ENCODE data around the gene NR1H3. TPM values are rescaled to one million over a fixed set of nuclear protein-coding genes. Genes with fewer than 3 reads are reported as not detected.
A peak's percentile ranks its signal among the peaks of the same experiment; 100 is the strongest.
"Not testable (repeated sequence)": the region's sequence is repeated elsewhere in the genome, so short reads cannot be mapped to it uniquely, and the experiment has no call there.

Gene NR1H3
- total RNA-seq (2014; rRNA removed; shearing (Covaris generic)) = 7.7 and 13.1 TPM in 2 replicates

GRCh38 chr11:47257517-47258316 lies at the start of gene NR1H3:
TSS of gene NR1H3 (plus strand) at chr11:47257996. CDS start at chr11:47259217, 1,221 bp downstream.
- peak; percentile 76 for DNase-seq (ENCODE audit: low read depth)

DNA sequence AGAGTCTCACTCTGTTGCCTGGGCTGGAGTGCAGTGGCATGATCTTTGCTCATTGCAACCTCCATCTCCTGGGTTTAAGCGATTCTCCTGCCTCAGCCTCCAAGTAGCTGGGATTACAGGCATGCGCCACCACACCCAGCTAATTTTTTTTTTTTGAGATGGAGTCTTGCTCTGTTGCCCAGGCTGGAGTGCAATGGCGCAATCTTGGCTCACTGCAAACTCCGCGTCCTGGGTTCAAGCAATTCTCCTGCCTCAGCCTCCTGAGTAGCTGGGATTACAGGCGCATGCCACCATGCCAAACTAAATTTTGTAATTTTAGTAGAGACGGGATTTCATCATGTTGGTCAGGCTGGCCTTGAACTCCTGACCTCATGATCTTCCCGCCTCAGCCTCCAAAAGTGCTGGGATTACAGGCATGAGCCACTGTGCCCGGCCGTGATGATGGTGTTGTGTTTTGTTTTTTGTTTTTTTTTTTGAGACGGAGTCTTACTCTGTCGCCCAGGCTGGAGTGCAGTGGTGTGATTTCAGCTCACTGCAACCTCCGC lies 49.7 kb upstream of the NR1H3 start:
- not testable (repeated sequence) for DNase-seq (ENCODE audit: low read depth)

DNA sequence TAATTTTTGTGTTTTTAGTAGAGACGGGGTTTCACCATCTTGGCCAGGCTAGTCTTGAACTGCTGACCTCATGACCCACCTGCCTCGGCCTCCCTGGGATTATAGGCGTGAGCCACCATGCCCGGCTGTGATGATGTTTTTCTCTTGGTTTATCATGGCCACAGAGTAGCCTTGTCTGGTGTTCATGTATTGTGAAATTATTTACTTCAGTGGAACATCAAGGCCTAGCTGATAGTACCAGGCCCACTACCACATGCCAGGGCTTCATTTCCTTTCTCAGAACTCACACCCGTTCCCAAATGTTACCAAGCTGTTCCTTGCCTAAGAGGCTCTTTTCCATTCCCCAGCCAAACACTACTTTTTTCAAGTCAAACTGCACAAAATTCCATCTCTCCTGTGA lies 49.2 kb upstream of the NR1H3 start:
- no peak for DNase-seq (ENCODE audit: low read depth)

GRCh38 chr11:47212938-47213337 lies 44.9 kb upstream of the NR1H3 start:
- DNase-seq (ENCODE audit: low read depth) = no peak

DNA sequence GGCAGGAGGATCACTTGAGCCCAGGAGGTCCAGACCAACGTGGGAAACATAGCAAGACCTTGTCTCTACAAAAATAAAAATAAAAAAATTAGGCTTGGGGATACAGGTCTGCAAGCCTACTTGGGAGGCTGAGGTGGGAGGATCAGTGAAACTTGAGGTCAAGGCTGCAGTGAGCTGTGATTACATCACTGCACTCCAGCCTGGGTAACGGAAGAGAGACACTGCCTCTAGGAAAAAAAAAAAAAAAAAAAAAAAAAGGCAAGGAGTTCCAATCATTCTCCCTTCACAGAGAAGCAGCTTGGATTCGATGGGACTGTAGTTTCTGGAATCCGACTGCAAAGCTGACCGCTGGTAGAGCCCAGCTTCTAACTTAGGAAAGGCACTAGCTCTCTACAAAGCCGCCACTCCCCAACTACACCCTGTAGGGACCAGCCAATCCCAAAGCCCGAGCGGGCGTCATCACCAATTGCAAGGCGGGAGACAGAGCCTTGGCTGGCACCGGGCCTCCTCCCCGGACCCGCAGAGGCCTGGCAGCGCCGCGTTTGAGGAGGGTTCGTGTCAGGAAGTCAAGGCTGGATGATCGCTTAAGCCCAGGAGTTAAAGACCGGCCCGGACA lies 43.7 kb upstream of the NR1H3 start:
- DNase-seq (ENCODE audit: low read depth) = peak; percentile 95

GRCh38 chr11:47215366-47215910 lies 42.4 kb upstream of the NR1H3 start:
- DNase-seq (ENCODE audit: low read depth) = no peak

GRCh38 chr11:47216121-47216798 lies 41.5 kb upstream of the NR1H3 start:
- peak; percentile 93 for DNase-seq (ENCODE audit: low read depth)

DNA sequence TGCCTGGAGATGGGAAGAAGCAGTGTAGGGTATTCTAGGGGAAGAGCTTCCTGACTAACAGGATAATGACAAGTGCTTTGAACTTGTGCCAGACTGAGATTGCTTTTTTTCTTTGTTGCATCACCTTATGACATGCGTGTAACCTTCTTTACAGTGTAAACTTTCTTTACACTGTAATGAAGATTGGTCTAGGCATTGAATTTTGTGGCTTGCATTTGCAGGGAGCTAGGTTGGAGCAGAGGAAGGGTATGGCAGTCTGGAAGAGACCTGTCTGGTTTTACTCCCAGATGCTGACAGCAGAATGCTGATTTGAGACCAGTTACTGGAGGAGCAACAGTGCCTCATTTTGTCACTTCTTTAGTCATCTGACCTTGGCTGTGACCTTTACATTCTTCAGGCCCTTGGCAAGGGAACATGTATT lies 37.4 kb upstream of the NR1H3 start:
- DNase-seq (ENCODE audit: low read depth) = peak; percentile 89

DNA sequence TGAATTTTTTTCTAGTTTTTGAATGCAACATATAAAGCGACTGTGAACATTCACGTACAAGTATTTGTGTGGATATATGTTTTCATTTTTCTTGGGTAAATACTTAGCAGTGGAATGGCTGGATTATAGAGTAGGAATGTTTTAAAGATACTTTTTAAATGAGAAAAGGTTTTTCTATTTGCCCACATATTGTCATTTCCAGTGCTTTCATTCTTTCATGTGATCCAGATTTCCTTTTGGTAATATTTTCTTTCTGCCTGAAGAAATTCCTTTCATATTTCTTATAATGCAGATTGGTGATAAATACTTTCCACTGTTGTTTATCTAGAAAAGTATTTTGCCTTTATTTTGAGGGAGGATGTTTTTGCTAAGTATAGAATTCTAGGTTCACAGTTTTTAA lies 35.1 kb upstream of the NR1H3 start:
- DNase-seq (ENCODE audit: low read depth) = no peak

DNA sequence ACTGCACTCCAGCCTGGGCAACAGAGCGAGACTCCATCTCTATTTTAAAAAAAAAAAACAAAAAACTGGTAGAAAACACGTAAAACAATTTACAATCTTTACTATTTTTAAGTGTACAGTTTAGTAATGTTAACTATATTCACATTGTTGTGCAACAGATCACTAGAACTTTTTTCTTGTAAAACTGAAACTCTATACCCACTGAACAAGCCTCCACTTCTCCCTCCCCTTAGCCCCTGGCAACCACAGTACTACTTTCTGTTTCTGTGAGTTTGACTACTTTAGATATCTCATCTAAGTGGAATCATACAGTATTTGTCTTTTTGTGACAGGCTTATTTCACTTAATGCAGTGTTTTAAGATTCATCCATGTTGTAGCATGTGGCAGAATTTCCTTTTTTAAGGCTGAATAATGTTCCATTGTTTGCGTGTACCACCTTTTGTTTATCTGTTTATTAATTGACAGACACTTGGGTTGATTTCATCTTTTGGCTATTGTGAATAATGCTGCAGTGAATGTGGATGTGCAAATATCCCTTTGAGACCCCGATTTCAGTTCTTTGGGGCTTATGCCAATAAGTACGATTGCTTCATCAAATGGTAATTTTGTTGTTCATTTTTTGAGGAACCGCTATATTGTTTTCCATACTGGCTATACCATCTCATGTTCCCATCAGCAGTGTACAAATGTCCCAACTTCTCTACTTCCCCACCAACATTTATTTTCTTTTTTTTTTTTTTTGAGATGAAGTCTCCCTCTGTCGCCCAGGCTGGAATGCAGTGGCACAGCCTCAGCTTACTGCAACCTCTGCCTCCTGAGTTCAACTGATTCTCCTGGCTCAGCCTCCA lies 32.0 kb upstream of the NR1H3 start:
- DNase-seq (ENCODE audit: low read depth) = peak; percentile 24

- no peak for DNase-seq (ENCODE audit: low read depth)
Observed at GRCh38 chr11:47229161-47229560, 28.6 kb upstream of the NR1H3 start.

GRCh38 chr11:47233051-47233450 lies 24.7 kb upstream of the NR1H3 start:
- DNase-seq (ENCODE audit: low read depth) = no peak

DNA sequence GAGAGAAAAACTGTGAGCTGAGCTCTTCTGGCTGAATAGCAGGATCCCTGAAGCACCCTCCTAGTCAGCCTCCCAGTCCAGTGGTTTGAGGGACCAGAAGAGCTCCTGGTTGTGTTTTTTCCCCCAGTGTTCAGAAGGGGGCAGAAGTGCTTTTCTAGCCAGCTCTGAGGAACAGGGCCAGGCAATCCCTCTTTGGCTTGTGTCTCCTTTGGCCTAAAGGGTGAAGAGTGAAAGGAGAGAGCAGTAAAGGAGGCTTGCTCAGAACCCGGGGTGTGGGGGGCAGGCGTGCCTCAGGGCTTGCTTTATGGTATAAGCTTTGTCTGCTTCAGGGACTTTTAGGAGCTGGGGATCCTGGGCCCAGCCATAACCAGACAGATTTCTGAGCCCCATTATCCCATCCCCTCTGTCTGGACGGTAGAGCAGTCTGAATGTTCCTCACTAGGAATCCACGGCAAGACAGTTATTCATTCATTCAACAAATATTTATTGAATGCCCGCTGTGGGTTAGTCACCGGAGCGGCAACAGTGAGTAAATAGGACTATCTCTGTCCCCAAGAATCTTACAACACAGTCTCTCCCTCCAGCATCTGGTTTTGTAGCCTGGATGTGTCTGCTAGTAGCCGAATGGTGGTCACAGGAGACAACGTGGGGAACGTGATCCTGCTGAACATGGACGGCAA lies 23.7 kb upstream of the NR1H3 start:
- DNase-seq (ENCODE audit: low read depth) = peak; percentile 84

- peak; percentile 40 for DNase-seq (ENCODE audit: low read depth)
Observed at GRCh38 chr11:47234669-47235100, 23.1 kb upstream of the NR1H3 start.

DNA sequence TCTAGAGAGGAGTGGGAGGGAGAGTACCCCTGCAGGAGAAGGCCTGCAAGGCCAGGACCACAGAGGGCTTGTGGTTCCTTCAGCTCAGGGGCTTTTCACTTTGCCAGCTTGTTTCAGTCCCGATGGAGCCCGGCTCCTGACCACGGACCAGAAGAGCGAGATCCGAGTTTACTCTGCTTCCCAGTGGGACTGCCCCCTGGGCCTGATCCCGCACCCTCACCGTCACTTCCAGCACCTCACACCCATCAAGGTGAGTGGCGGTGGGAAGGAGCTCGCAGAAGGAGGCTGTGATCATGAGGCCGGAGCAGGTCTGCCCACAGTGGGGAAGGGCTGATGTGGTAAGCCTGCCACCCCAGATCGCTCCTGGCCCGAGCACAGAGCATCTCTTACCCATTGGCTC lies 22.6 kb upstream of the NR1H3 start:
- no peak for DNase-seq (ENCODE audit: low read depth)

- DNase-seq (ENCODE audit: low read depth) = peak; percentile 64
Observed at GRCh38 chr11:47236482-47236881, 21.3 kb upstream of the NR1H3 start.

DNA sequence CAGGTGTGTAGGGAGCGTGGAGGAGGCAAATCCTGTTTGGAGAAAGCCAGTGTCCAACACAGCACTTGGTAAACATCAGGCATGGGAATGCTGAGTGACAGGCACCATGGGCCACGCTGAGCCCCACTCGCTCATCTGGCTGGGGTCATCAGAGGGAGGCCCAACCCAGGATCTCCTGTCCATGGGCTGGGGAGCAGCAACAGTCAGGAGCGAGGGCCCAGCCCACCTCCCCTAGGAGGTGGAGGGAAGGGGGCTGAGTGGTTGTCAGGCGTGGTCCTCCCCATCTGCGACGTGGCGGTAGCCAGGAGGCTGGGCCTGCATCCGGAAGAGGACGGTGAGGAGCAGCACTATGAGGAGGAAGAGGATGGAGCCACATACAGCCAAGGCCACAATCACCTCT lies 17.9 kb upstream of the NR1H3 start:
- DNase-seq (ENCODE audit: low read depth) = no peak

DNA sequence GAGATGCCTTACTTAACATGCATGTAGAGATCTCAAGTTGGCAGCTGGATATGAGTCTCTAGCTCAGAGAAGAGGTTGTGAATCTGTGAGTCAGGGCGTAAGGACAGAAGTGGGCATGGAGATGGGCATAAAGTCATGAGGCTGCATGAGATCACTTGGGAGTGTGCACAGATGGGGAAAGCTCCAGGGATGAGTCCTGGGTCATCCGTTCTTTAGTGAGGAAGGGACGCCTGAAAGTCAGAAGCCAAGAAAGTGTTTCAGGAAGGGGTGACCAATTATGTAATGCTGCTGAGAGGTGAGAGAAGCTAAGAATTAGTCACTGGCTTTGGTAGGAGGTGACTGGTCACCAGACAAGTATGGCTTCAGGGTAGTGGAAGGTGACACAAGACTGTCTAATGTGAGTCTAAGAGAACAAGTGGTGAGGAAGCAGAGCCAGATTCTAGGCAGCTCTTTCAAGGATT lies 15.9 kb upstream of the NR1H3 start:
- DNase-seq (ENCODE audit: low read depth) = peak; percentile 44

GRCh38 chr11:47242596-47243192 lies 15.1 kb upstream of the NR1H3 start:
- DNase-seq (ENCODE audit: low read depth) = no peak

DNA sequence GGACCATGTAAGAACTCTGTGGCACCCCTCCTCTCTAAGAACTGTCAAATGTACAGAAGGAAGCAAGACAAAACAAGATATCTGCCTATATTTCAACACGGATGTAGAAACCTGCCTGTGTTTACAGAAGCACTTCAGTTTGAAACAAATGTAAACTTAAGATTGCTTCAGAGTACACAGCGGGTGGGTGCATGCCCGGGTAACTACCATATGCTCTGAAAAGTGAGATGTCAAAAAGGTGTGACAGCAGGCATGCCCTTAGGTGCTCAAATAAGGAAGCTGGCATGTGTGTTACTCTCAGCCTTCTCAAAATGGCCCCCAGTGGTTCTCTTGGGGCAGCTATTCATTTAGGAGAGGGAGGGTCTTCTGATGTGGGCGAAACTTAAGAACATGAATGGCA lies 14.3 kb upstream of the NR1H3 start:
- DNase-seq (ENCODE audit: low read depth) = no peak

Measured in M059J (cell line).